ENCODE results near the gene PDZD4. TPM values are rescaled to one million over a fixed set of nuclear protein-coding genes. Genes with fewer than 3 reads are reported as not detected.
"Not testable (repeated sequence)": the region's sequence is repeated elsewhere in the genome, so short reads cannot be mapped to it uniquely, and the experiment has no call there.

PDZD4 gene
- total RNA-seq, 1 donor, result under 0.01 TPM

GRCh38 chrX:153819384-153820040 lies 10.8 kb downstream of the PDZD4 start:
- Histone ChIP-seq H3K27me3 (ENCODE audit: insufficient read depth, low read length) (peaks cover 20% of the 10 kb centered on the region), H3K4me2 (ENCODE audit: insufficient read depth, low read length) (peak overlapping the region; percentile 36), H2AFZ (ENCODE audit: low read length) (no peak overlapping the region), H4K20me1 (ENCODE audit: insufficient read depth, low read length) (no peaks in the 10 kb centered on the region), H3K27ac (ENCODE audit: low read depth, low read length) (no peak overlapping the region), H3K4me3 (ENCODE audit: insufficient read depth, low read length) (peak overlapping the region; percentile 35), H3K79me2 (ENCODE audit: insufficient read depth, low read length) (no peaks in the 10 kb centered on the region), H3K4me1 (ENCODE audit: insufficient read depth, low read length) (no peaks in the 10 kb centered on the region), H3K36me3 (ENCODE audit: insufficient read depth, low read length) (no peaks in the 10 kb centered on the region), H3K9me3 (ENCODE audit: low read depth, low read length) (no peaks in the 10 kb centered on the region)
- no peak for TF ChIP-seq CTCF (IDR thresholded peaks at IDR 0.05; ENCODE audit: extremely low read depth, low read depth, low read length)
- DNase-seq (ENCODE audit: insufficient read length, low spot score, missing footprints), result peak; percentile 76

GRCh38 chrX:153818571-153819383 lies 11.6 kb downstream of the PDZD4 start:
- DNase-seq (ENCODE audit: insufficient read length, low spot score, missing footprints), result peak; percentile 90
- peak overlapping the region; percentile 35 for H3K4me3 ChIP-seq (ENCODE audit: insufficient read depth, low read length)
- H3K27ac ChIP-seq (ENCODE audit: low read depth, low read length), result no peak overlapping the region
- no peak overlapping the region for H2AFZ ChIP-seq (ENCODE audit: low read length)
- no peaks in the 10 kb centered on the region for H3K9me3 ChIP-seq (ENCODE audit: low read depth, low read length)
- no peaks in the 10 kb centered on the region for H3K36me3 ChIP-seq (ENCODE audit: insufficient read depth, low read length)
- H3K27me3 ChIP-seq (ENCODE audit: insufficient read depth, low read length), result peaks cover 20% of the 10 kb centered on the region
- no peaks in the 10 kb centered on the region for H3K79me2 ChIP-seq (ENCODE audit: insufficient read depth, low read length)
- H3K4me1 ChIP-seq (ENCODE audit: insufficient read depth, low read length), result no peaks in the 10 kb centered on the region
- H4K20me1 ChIP-seq (ENCODE audit: insufficient read depth, low read length), result no peaks in the 10 kb centered on the region
- peak overlapping the region; percentile 36 for H3K4me2 ChIP-seq (ENCODE audit: insufficient read depth, low read length)
- no peak for TF ChIP-seq CTCF (IDR thresholded peaks at IDR 0.05; ENCODE audit: extremely low read depth, low read depth, low read length)

- H3K9me3 ChIP-seq (ENCODE audit: low read depth, low read length); H3K27ac ChIP-seq (ENCODE audit: low read depth, low read length); H3K4me1 ChIP-seq (ENCODE audit: insufficient read depth, low read length); H2AFZ ChIP-seq (ENCODE audit: low read length); H3K4me2 ChIP-seq (ENCODE audit: insufficient read depth, low read length); H4K20me1 ChIP-seq (ENCODE audit: insufficient read depth, low read length); H3K4me3 ChIP-seq (ENCODE audit: insufficient read depth, low read length); H3K36me3 ChIP-seq (ENCODE audit: insufficient read depth, low read length); H3K79me2 ChIP-seq (ENCODE audit: insufficient read depth, low read length): not testable (repeated sequence)
- peak; percentile 32 for DNase-seq (ENCODE audit: insufficient read length, low spot score, missing footprints)
- H3K27me3 ChIP-seq (ENCODE audit: insufficient read depth, low read length), result peaks cover 20% of the 10 kb centered on the region
These were observed 12.3 kb downstream of the PDZD4 start for GRCh38 chrX:153818064-153818463.

- Histone ChIP-seq H4K20me1 (ENCODE audit: insufficient read depth, low read length) (no peaks in the 10 kb centered on the region), H3K4me3 (ENCODE audit: insufficient read depth, low read length) (no peak overlapping the region), H3K79me2 (ENCODE audit: insufficient read depth, low read length) (no peaks in the 10 kb centered on the region), H3K4me2 (ENCODE audit: insufficient read depth, low read length) (no peak overlapping the region), H3K36me3 (ENCODE audit: insufficient read depth, low read length) (no peaks in the 10 kb centered on the region), H2AFZ (ENCODE audit: low read length) (no peak overlapping the region), H3K27me3 (ENCODE audit: insufficient read depth, low read length) (peaks cover 20% of the 10 kb centered on the region), H3K4me1 (ENCODE audit: insufficient read depth, low read length) (no peaks in the 10 kb centered on the region), H3K27ac (ENCODE audit: low read depth, low read length) (no peak overlapping the region), H3K9me3 (ENCODE audit: low read depth, low read length) (no peaks in the 10 kb centered on the region)
- peak; percentile 91 for DNase-seq (ENCODE audit: insufficient read length, low spot score, missing footprints)
- no peak for TF ChIP-seq CTCF (IDR thresholded peaks at IDR 0.05; ENCODE audit: extremely low read depth, low read depth, low read length)
These were observed 13.3 kb downstream of the PDZD4 start for GRCh38 chrX:153816831-153817690.

Data from osteoblast (primary cell).